Suppressor macrophage (primary cell): ENCODE data around the gene WDR20.
A peak's percentile ranks its signal among the peaks of the same experiment; 100 is the strongest.
"Not testable (repeated sequence)": the region's sequence is repeated elsewhere in the genome, so short reads cannot be mapped to it uniquely, and the experiment has no call there.

Experiments
- DNase-seq, 4 experiments: peaks; one replicate each; pipeline ENCODE4 v3.0.0-alpha.2; 2020 to 2022
- total RNA-seq, 17 experiments: gene quantifications; one replicate each; lab custom pipeline; 2026; ENCODE audit warnings: mixed read lengths in 6 of 17, inconsistent platforms in 3 of 17; lab: John Stamatoyannopoulos, UW

WDR20 gene
- total RNA-seq: 14.8 to 28.6 (median 20.3) reads per million in 17 experiments

DNA sequence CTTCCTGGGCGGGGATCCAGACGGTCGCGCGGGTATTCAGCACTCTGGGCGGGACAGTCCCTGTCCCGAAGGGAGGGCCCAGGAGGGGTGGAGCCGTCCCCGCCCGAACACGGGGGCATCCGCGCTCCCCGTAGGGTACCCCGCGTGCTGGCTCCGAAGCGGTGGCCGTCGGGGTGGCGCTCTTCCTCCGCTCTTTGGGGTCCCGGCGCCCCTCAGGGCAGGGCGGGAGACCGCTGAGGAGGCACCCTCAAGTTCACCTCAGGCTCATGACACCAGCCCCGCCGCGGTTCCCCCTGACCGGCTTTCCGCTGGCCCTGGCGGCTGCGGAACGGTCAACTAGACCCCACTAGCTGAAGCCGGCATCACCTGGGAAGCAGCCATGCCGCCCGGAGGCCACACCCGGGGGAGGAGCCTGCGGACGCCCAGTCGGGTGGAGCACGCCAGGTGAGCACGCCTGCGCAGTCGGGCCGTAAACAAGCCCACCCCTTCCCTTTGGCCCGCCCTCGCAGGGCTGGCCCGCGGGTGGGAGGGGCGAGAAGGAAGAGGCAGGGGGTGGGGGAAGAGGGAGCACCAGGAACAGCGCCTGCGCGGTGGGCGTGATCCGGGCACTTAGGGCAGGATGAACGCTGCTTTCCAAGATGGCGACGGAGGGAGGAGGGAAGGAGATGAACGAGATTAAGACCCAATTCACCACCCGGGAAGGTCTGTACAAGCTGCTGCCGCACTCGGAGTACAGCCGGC is at the start of gene WDR20:
Gene WDR20, plus strand, starts transcription at position 612 of the 741 bp plus-strand sequence. Its CDS starts 27 bp downstream, at position 639.
- peak; percentile 98 to 99 (median 98) for DNase-seq

DNA sequence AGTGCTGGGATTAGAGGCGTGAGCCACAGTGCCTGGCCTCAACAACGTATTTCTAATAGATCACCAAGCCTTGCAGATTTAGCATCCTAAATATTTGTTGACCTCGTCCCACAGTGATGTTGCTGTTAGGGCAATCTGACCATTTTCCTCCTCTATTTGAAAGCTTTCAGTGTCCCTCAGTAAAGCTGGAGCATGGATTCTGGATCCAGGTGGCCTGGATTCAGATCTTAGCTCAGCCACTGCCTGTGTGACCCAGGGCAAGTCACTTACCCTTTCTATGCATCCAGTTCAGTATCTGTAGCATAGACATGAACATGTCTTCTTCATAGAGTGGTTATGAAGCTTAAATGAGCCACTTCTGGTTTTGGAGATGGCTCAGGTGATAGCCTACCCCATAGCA is 49.0 kb upstream of the WDR20 start:
- no peak for DNase-seq

GRCh38 chr14:102092806-102093205 is 46.9 kb upstream of the WDR20 start:
- DNase-seq: no peak

- no peak for DNase-seq
These were observed 45.6 kb upstream of the WDR20 start for GRCh38 chr14:102094101-102094500.

DNA sequence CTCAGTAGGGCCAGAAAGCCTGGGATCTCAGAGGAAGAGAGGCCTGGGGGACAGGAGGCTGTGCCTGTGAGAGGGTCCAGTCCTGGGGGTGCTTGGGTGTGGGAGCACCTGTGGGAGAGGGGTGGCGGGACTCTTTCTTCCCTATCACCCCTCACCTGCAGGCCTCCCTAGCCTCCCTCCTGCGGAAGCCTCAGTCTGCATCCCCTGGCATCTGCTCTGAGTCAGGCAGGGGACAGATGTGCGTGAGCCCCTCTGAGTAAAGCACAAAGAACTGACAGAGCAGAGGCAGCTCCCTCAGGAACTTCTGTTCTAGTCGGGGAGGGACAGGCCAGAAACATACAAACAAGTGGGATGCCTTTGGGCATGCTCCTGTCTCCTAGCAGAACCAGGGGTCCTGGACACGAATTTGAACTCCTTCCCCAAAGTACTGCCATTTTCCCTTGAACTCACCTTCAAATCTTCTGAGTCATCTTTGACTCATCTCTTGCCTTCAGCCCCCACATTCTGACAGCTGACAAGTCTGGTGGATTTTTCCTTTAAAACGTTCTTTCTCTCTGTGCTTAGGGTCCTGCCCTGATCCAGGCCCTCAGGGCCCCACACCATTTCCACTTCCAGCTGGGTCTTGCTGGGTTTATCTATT is 44.3 kb upstream of the WDR20 start:
- peak in 1 of 4 experiments; percentile 24 for DNase-seq

DNA sequence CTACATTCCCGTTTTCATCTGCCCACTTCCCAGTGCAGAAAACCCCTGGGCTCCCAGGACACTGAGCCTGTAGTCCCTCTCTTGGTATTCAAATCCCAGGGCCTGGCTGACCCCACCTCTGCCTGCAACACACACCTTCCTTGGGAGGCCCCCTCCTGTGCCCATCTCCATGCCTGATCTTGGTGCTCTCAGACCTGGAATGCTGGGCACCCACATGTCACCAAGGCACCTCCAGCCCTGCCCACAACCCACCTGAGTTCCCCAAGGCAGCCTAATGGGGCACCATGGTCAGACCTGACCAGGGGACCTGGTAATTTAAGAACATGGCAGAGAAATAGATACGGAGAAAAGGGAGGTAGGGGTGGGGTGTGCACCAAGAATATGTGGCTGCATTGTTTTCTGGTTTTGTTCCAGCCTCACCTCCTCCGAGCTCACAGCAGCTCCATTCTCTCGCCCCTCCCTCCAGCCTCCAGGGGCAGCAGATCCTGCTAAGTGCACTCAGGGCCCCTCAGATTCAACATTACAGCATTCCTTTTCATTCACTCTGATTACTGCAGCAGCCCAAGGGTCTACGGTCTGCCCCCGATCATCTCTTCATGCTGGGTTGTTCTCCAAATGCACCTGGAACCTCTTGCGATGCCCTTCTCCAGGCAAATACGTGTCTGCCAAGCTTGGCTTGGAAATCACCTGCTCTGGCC is 43.7 kb upstream of the WDR20 start:
- DNase-seq: no peak

- peak; percentile 79 to 90 (median 88) for DNase-seq
These were observed 43.0 kb upstream of the WDR20 start for GRCh38 chr14:102096569-102097188.

GRCh38 chr14:102097441-102098135 is 42.1 kb upstream of the WDR20 start:
- no peak for DNase-seq

GRCh38 chr14:102103062-102103695 is 36.5 kb upstream of the WDR20 start:
- DNase-seq: peak; percentile 18 to 58 (median 42)

DNA sequence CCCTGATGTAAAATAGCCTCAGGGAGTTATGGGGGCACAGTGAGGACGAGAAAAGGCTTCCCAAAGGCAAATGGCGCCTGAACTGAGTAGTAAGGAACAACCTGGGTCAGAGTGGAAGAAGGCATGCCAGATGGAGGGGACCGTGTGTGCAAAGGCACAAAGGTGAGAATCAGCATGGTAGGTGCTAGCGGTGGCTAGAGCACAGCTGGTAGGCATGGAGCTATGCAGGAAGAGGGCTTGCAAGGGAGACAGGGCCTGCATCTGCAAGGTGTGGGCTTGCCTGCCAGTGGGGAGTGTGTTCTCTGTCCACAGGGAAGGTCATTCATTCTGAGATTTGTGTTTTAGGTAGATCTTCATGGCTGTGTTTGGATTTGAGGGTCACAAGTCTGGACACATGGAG is 34.3 kb upstream of the WDR20 start:
- DNase-seq: no peak

GRCh38 chr14:102109332-102109731 is 30.4 kb upstream of the WDR20 start:
- DNase-seq: not testable (repeated sequence)

DNA sequence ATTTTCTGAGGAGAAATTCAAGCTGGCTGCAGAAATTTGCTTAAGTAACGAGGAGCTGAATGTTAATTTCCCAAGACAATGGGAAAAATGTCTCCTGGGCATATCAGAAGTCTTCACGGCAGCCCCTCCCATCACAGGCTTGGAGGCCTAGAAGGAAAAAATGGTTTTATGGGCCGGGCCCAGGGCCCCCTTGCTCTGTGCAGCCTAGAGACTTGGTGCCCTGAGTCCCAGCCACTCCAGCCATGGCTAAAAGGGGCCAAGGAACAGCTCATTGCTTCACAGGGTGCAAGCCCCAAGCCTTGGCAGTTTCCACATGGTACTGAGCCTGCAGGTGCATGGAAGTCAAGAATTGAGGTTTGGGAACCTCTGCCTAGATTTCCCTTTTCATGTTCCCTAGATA is 28.6 kb upstream of the WDR20 start:
- no peak for DNase-seq

DNA sequence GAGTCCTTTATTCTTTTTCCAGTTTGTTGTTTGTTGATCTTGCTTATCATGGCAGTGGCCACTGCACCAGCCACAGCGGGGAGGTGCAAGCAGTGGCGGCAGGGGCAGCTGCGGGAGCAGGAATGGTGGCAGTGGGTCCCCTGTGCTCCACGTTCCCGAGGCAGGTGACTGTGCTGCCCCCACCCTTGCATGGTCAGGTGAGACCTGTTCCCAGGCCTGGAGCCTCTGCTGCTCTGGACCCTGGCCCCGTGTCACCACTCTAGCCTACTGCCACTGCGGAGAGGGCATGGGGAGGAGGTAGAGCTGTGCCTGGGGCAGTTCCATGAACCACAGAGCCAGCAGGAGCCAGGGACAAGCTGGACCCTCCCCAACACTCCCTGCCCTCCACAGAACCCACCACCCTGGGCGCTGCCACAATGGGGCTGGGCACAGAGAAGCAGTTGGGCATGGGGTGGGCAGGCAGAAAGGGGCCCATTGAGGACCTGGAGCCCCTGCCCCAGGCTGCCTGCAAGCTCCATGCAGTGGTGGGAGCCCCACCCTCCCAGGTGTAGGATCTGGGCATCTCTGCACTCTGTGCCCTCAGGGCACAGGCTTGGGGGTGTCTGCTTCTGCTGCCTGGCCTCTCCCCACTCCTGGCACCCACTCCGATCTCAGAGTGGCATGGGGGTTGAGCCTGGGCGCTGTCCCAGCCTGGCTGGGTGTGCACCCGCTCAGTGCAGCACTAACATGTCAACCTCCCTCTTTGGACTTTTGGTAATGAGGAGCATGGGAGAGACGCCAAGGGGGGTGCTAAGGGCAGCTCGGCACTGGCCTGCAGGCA is 23.1 kb upstream of the WDR20 start:
- no peak for DNase-seq

DNA sequence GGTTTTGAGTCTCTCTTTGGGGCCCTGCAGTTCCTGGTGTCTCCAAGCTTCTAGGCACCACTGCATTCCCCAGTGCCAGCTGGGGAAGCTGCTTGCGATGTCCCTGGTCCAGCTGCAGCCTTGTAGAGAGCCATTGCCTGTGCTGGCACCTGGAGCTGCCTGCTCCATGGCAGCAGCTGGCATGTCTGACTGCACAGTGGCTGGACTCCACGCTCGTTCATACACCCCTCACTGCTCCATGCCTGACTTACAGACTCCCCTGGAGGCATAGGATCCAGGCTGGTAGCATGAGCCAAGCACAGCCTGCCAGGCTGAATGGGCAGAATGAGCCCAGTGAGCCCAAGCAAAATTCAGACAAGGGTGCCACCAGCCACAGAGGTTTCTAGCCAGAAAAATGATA is 21.8 kb upstream of the WDR20 start:
- DNase-seq: no peak

DNA sequence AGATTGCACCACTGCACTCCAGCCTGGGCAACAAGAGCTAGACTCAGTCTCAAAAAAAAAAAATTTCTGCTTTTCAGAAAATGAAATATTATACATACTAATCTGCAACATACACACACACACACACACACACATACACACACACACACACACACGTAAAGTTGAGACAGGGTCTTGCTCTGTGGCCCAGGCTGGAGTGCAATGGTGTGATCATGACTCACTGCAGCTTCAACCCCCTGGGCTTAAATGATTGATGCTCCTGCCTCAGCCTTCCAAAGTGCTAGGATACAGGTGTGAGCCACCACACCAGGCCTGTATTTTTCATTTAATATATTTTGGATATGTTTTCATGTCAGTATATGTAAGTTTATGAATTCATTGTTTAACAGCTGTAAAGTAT is 18.8 kb upstream of the WDR20 start:
- DNase-seq: no peak

DNA sequence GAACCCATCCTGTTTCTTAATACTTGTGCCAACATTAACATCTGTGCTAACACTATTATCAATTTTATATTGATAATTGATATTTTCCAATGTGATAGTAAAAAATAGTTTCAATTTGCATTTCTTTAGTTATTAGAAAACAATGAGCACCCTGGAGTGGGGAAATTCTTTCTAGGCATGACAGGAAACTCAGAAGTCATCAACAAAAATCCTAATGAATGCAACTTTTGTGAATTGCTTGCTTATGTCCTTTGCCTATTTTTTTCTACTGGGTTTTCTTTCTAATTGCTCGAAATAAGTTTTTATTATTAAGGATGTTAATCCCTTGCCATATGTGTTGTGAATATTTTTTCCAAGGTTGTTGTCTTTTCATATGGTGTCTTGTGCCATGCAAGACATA is 18.1 kb upstream of the WDR20 start:
- DNase-seq: no peak

DNA sequence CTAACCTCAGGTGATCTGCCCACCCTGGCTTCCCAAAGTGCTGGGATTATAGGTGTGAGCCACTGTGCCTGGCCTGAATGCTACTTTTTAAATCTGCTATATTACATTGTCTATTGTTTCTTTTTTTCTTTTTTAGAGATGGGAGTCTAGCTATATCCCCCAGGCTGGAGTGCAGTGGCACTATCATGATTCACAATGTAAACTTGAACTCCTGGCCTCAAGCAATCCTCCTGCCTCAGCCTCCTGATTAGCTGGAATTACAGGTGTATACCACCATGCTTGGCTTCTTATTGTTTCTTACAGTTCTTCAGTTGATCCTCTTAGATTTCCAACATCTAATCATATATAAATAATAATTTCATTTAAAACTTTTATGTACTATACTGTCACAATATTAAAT is 15.3 kb upstream of the WDR20 start:
- no peak for DNase-seq

- no peak for DNase-seq
These were observed 14.2 kb upstream of the WDR20 start for GRCh38 chr14:102125546-102125945.

DNA sequence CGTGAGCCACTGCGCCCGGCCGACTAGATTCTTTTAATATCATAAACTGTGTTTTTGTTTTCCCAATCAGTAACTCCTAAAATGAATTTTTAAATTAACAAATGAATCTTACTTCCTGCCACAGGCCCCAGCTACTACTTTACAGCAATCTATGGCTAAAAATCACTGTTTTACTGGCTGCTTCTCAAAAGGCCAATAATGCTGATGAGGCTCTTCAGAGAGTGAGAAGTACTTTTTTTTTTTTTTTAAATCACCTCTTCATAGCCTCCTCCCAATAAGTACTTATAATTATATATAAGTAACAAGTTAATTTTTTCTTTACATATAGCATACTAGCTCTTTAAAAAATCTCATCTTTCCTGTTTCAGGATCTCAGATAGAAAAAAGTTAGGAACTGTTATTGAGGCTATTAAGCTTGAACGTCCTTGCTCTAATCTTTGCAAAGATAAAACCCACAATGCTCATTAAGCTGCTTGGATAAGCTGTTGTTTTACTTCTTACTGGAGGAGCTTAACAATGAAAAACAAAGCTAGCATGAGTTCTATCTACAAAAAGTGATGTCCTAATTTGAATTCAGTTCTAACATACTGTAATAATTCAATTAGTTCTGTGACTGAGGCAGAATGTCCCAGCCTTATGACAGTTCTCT is 12.8 kb upstream of the WDR20 start:
- DNase-seq: no peak

DNA sequence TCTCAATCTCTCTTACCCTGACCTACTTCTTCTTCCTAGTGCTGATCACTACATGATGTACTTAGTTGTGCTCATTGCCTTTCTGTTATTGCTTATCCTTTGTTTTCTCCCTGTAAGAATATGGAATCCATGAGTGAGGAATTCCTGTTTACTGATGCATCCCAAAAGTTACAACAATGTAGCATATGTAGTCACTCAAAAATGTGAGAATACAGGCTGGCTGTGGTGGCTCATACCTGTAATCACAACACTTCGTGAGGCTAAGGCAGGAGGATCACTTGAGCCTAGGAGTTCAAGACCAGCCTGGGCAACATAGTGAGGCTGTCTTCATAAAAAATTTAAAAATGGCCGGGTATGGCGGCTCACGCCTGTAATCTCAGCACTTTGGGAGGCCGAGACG is 8.0 kb upstream of the WDR20 start:
- no peak for DNase-seq

GRCh38 chr14:102134021-102134420 is 5.7 kb upstream of the WDR20 start:
- DNase-seq: not testable (repeated sequence)
